ENCODE results near the gene TRIM60. TPM values are rescaled to one million over a fixed set of nuclear protein-coding genes. Genes with fewer than 3 reads are reported as not detected.
A peak's percentile ranks its signal among the peaks of the same experiment; 100 is the strongest.
"Not testable (repeated sequence)": the region's sequence is repeated elsewhere in the genome, so short reads cannot be mapped to it uniquely, and the experiment has no call there.

The TRIM60 gene
- total RNA-seq, 3 donors from 2014 or later = not detected

- DNase-seq (no peak), ATAC-seq (no peak)
- Mint-ChIP-seq H3K4me1 (ENCODE audit: low read depth) (no peaks in the 10 kb centered on the region), H3K4me3 (no peak overlapping the region), H3K9me3 (no peaks in the 10 kb centered on the region), H3K27me3 (ENCODE audit: low read depth) (peaks cover 11% of the 10 kb centered on the region), H3K36me3 (ENCODE audit: insufficient read depth) (no peaks in the 10 kb centered on the region)
These were observed 20.4 kb upstream of the TRIM60 start for GRCh38 chr4:165011403-165011802.

GRCh38 chr4:165013691-165014090, 18.1 kb upstream of the TRIM60 start:
- H3K4me1 Mint-ChIP-seq (ENCODE audit: low read depth) = no peaks in the 10 kb centered on the region
- DNase-seq (no peak), ATAC-seq (no peak)
- peaks cover 9% of the 10 kb centered on the region for H3K27me3 Mint-ChIP-seq (ENCODE audit: low read depth)
- H3K4me3 Mint-ChIP-seq = no peak overlapping the region
- no peaks in the 10 kb centered on the region for H3K9me3 Mint-ChIP-seq
- no peaks in the 10 kb centered on the region for H3K36me3 Mint-ChIP-seq (ENCODE audit: insufficient read depth)

GRCh38 chr4:165016971-165017370, 14.8 kb upstream of the TRIM60 start:
- ATAC-seq (peak in 1 of 2 donors; percentile 43), DNase-seq (no peak)
- Mint-ChIP-seq H3K27me3 (ENCODE audit: low read depth) (peaks cover 9% of the 10 kb centered on the region), H3K4me3 (no peak overlapping the region), H3K36me3 (ENCODE audit: insufficient read depth) (no peaks in the 10 kb centered on the region), H3K9me3 (no peaks in the 10 kb centered on the region), H3K4me1 (ENCODE audit: low read depth) (no peaks in the 10 kb centered on the region)

- not testable (repeated sequence) for H3K4me3 Mint-ChIP-seq; H3K27me3 Mint-ChIP-seq (ENCODE audit: low read depth); ATAC-seq; DNase-seq; H3K9me3 Mint-ChIP-seq; H3K36me3 Mint-ChIP-seq (ENCODE audit: insufficient read depth); H3K4me1 Mint-ChIP-seq (ENCODE audit: low read depth)
These were observed 11.8 kb upstream of the TRIM60 start for GRCh38 chr4:165019995-165020394.

GRCh38 chr4:165025782-165026181, 6.0 kb upstream of the TRIM60 start:
- DNase-seq; H3K9me3 Mint-ChIP-seq; H3K4me1 Mint-ChIP-seq (ENCODE audit: low read depth); H3K36me3 Mint-ChIP-seq (ENCODE audit: insufficient read depth); H3K4me3 Mint-ChIP-seq; ATAC-seq; H3K27me3 Mint-ChIP-seq (ENCODE audit: low read depth): not testable (repeated sequence)

- H3K4me1 Mint-ChIP-seq (ENCODE audit: low read depth) = no peaks in the 10 kb centered on the region
- H3K36me3 Mint-ChIP-seq (ENCODE audit: insufficient read depth) = no peaks in the 10 kb centered on the region
- no peak overlapping the region for H3K4me3 Mint-ChIP-seq
- H3K27me3 Mint-ChIP-seq (ENCODE audit: low read depth) = peaks cover 6% of the 10 kb centered on the region
- DNase-seq = no peak
- H3K9me3 Mint-ChIP-seq = no peaks in the 10 kb centered on the region
- no peak for ATAC-seq
These were observed 3.9 kb upstream of the TRIM60 start for GRCh38 chr4:165027762-165028402.

GRCh38 chr4:165048170-165048569, 16.4 kb downstream of the TRIM60 start:
- Mint-ChIP-seq H3K27me3 (ENCODE audit: low read depth) (peaks cover 5% of the 10 kb centered on the region), H3K36me3 (ENCODE audit: insufficient read depth) (no peaks in the 10 kb centered on the region)
- no peak for DNase-seq

GRCh38 chr4:165052627-165053026, 20.8 kb downstream of the TRIM60 start:
- no peak for DNase-seq
- Mint-ChIP-seq H3K27me3 (ENCODE audit: low read depth) (peaks cover 10% of the 10 kb centered on the region), H3K9me3 (no peaks in the 10 kb centered on the region), H3K4me3 (no peak overlapping the region), H3K36me3 (ENCODE audit: insufficient read depth) (no peaks in the 10 kb centered on the region), H3K4me1 (ENCODE audit: low read depth) (no peaks in the 10 kb centered on the region)
- no peak for ATAC-seq

More at GRCh38 chr4:165048170-165048569, 16.4 kb downstream of the TRIM60 start:
- Mint-ChIP-seq H3K9me3 (no peaks in the 10 kb centered on the region), H3K4me1 (ENCODE audit: low read depth) (no peaks in the 10 kb centered on the region), H3K4me3 (no peak overlapping the region)
- no peak for ATAC-seq

GRCh38 chr4:165053645-165054044, 21.8 kb downstream of the TRIM60 start, which contains the start of gene TRIM75:
Gene TRIM75 (plus strand): TSS chr4:165053866. CDS start chr4:165059148, 5,282 bp downstream.
- Mint-ChIP-seq H3K4me3 (no peak within 1 kb of the TSS), H3K9me3 (no peaks in the 10 kb centered on the region), H3K27me3 (ENCODE audit: low read depth) (peaks cover 10% of the 10 kb centered on the region), H3K36me3 (ENCODE audit: insufficient read depth) (no peaks in the 10 kb centered on the region), H3K4me1 (ENCODE audit: low read depth) (no peaks in the 10 kb centered on the region)
- DNase-seq (no peak), ATAC-seq (no peak)

- H3K4me1 Mint-ChIP-seq (ENCODE audit: low read depth) = no peaks in the 10 kb centered on the region
- DNase-seq (no peak), ATAC-seq (no peak)
- H3K27me3 Mint-ChIP-seq (ENCODE audit: low read depth) = peaks cover 10% of the 10 kb centered on the region
- H3K36me3 Mint-ChIP-seq (ENCODE audit: insufficient read depth) = no peaks in the 10 kb centered on the region
- H3K4me3 Mint-ChIP-seq = no peak overlapping the region
- H3K9me3 Mint-ChIP-seq = no peaks in the 10 kb centered on the region
These were observed 23.8 kb downstream of the TRIM60 start for GRCh38 chr4:165055601-165056000.

- no peaks in the 10 kb centered on the region for H3K36me3 Mint-ChIP-seq (ENCODE audit: insufficient read depth)
- H3K9me3 Mint-ChIP-seq = no peaks in the 10 kb centered on the region
- H3K4me1 Mint-ChIP-seq (ENCODE audit: low read depth) = no peaks in the 10 kb centered on the region
- no peak for ATAC-seq
- no peak overlapping the region for H3K4me3 Mint-ChIP-seq
- H3K27me3 Mint-ChIP-seq (ENCODE audit: low read depth) = peaks cover 4% of the 10 kb centered on the region
- DNase-seq = no peak
These were observed 26.9 kb downstream of the TRIM60 start for GRCh38 chr4:165058666-165059065.

- H3K36me3 Mint-ChIP-seq (ENCODE audit: insufficient read depth) = no peaks in the 10 kb centered on the region
- DNase-seq (no peak), ATAC-seq (no peak)
- no peaks in the 10 kb centered on the region for H3K4me1 Mint-ChIP-seq (ENCODE audit: low read depth)
- H3K27me3 Mint-ChIP-seq (ENCODE audit: low read depth) = peaks cover 3% of the 10 kb centered on the region
- no peaks in the 10 kb centered on the region for H3K9me3 Mint-ChIP-seq
- no peak overlapping the region for H3K4me3 Mint-ChIP-seq
These were observed 27.6 kb downstream of the TRIM60 start for GRCh38 chr4:165059386-165059785.

- no peaks in the 10 kb centered on the region for H3K27me3 Mint-ChIP-seq (ENCODE audit: low read depth)
- DNase-seq (no peak), ATAC-seq (no peak)
- no peaks in the 10 kb centered on the region for H3K36me3 Mint-ChIP-seq (ENCODE audit: insufficient read depth)
- H3K9me3 Mint-ChIP-seq = no peaks in the 10 kb centered on the region
- no peaks in the 10 kb centered on the region for H3K4me1 Mint-ChIP-seq (ENCODE audit: low read depth)
- no peak overlapping the region for H3K4me3 Mint-ChIP-seq
These were observed 29.1 kb downstream of the TRIM60 start for GRCh38 chr4:165060938-165061337.

GRCh38 chr4:165070560-165070959, 38.8 kb downstream of the TRIM60 start:
- Mint-ChIP-seq H3K4me3 (no peak overlapping the region), H3K36me3 (ENCODE audit: insufficient read depth) (peaks cover 3% of the 10 kb centered on the region), H3K27me3 (ENCODE audit: low read depth) (no peaks in the 10 kb centered on the region), H3K4me1 (ENCODE audit: low read depth) (no peaks in the 10 kb centered on the region), H3K9me3 (no peaks in the 10 kb centered on the region)
- no peak for DNase-seq
- no peak for ATAC-seq

- H3K4me1 Mint-ChIP-seq (ENCODE audit: low read depth); ATAC-seq; H3K4me3 Mint-ChIP-seq; H3K27me3 Mint-ChIP-seq (ENCODE audit: low read depth); DNase-seq; H3K9me3 Mint-ChIP-seq: not testable (repeated sequence)
- H3K36me3 Mint-ChIP-seq (ENCODE audit: insufficient read depth) = peaks cover 12% of the 10 kb centered on the region
These were observed 41.5 kb downstream of the TRIM60 start for GRCh38 chr4:165073346-165073745.
